Spleen (tissue), 11 donors: Measurements from ENCODE around the gene CUEDC1. TPM values are rescaled to one million over a fixed set of nuclear protein-coding genes. Genes with fewer than 3 reads are reported as not detected.

ENCODE experiments used
- DNase-seq: peaks from one replicate; pipeline ENCODE4 v3.0.0-alpha.2; 2020
- H3K27ac ChIP-seq, 8 donors: fragments of 200-600 bp; sonication (generic) in 7 of 8; 1 replicate in 4 of 8; 2 replicates in 4 of 8; pipeline versions ENCODE4 v1.5.0 to v1.8.0; 2016 to 2021; ENCODE audit warnings: inconsistent platforms in 4 of 8, mild to moderate bottlenecking in 4 of 8, moderate library complexity in 1 of 8
- H3K27me3 ChIP-seq, 7 donors: fragments of 200-600 bp; sonication (generic) in 6 of 7; replicated peaks in 1 of 7; 1 replicate in 4 of 7; 2 replicates in 3 of 7; pipeline versions ENCODE4 v1.5.0 to v1.8.0; 2016 to 2021; ENCODE audit warnings: inconsistent platforms in 3 of 7, mild to moderate bottlenecking in 1 of 7
- H3K36me3 ChIP-seq, 6 donors: fragments of 200-600 bp; sonication (generic) in 5 of 6; 1 replicate in 4 of 6; 2 replicates in 2 of 6; pipeline versions ENCODE4 v1.5.0 to v1.8.0; 2016 to 2021; ENCODE audit warnings: inconsistent platforms in 2 of 6
- H3K4me1 ChIP-seq, 6 donors: fragments of 200-600 bp; sonication (generic) in 5 of 6; 1 replicate in 3 of 6; 2 replicates in 3 of 6; pipeline versions ENCODE4 v1.5.0 to v1.8.0; 2016 to 2021; ENCODE audit warnings: inconsistent platforms in 3 of 6
- H3K4me3 ChIP-seq, 8 donors: fragments of 200-600 bp; sonication (generic) in 7 of 8; 1 replicate in 4 of 8; 2 replicates in 4 of 8; pipeline versions ENCODE4 v1.5.0 to v1.8.0; 2016 to 2021; ENCODE audit warnings: inconsistent platforms in 4 of 8, mild to moderate bottlenecking in 4 of 8, moderate library complexity in 2 of 8
- H3K9me3 ChIP-seq, 8 donors: fragments of 200-600 bp; sonication (generic) in 7 of 8; 1 replicate in 4 of 8; 2 replicates in 4 of 8; pipeline versions ENCODE4 v1.5.0 to v1.8.0; 2016 to 2021; ENCODE audit warnings: inconsistent platforms in 4 of 8
- POLR2A ChIP-seq, 3 donors: fragments of 450-650 bp; IDR thresholded peaks; one replicate each; pipeline ENCODE4 v1.5.1; 2017; ENCODE audit warnings: antibody characterized with exemption in 3 of 3, mild to moderate bottlenecking in 1 of 3
- POLR2AphosphoS5 ChIP-seq, 3 donors: sonication (generic); formaldehyde crosslinking; IDR thresholded peaks; one replicate each; pipeline ENCODE4 v1.5.1; 2017; ENCODE audit warnings: antibody characterized with exemption in 3 of 3
- WGBS, 5 donors: extraction: QIAGEN DNeasy Blood & Tissue Kit in 3 of 5; methylation state at CpG; one replicate each; pipeline versions ENCODE4 v1.1.5 to v1.1.7; 2013 to 2018; 5-methylcytosine and 5-hydroxymethylcytosine counted together
- intact Hi-C: fragments of 100-400 bp; cut with DNase I; formaldehyde crosslinking; loops from one replicate; pipeline ENCODE4 v1.15.0; 2023; ENCODE audit warnings: low total_unique reads
- polyA plus RNA-seq, 3 donors: library from polyadenylated mRNA; stranded (reverse); fragments of 200-250 nt; gene quantifications; one replicate each; pipeline ENCODE4 v1.2.1, GENCODE V29; 2013
- total RNA-seq, 7 donors: library from RNA; depleted of rRNA in 3 of 7; stranded (reverse); fragments of >200 nt in 3 of 7; fragmentation: NEBNext Ultra II Directional in 4 of 7; extraction: Animal tissue kit (Norgen Biotek cat#: 25700) in 4 of 7; gene quantifications; one replicate each; pipeline versions ENCODE4 v1.1.0 to v1.2.1, GENCODE V29; 2016 to 2021
- TF ChIP-seq, protein P1 (sequence below), 11 experiments: fragments of 200-600 bp in 7 of 11; fragments of 450-650 bp in 4 of 11; sonication (generic) in 4 of 11; IDR thresholded peaks in 8 of 11; conservative IDR thresholded peaks in 3 of 11; 1 replicate in 7 of 11; 2 replicates in 4 of 11; pipeline versions ENCODE4 v1.4.0 to v1.8.0; 2016 to 2021; ENCODE audit warnings: antibody characterized with exemption in 11 of 11, inconsistent platforms in 4 of 11, mild to moderate bottlenecking in 1 of 11
- donor health status: healthy with polysubstance abuse.
- donor health status: DM: no; HTN: no; CAD: no; lungs with moderate emphysema.
- donor health status: DM: no; HTN: no; CAD: no.
- donor health status: Bipolar disorder and iron deficiency.
- donor health status: healthy.
- donor health status: DM: no; HTN: no; CAD: no.
- donor health status: DM: yes; HTN: yes; CAD: no.

CUEDC1 gene
- total and polyA plus RNA-seq, 10 donors = 5.4 to 23.5 (median 15.6) TPM

DNA sequence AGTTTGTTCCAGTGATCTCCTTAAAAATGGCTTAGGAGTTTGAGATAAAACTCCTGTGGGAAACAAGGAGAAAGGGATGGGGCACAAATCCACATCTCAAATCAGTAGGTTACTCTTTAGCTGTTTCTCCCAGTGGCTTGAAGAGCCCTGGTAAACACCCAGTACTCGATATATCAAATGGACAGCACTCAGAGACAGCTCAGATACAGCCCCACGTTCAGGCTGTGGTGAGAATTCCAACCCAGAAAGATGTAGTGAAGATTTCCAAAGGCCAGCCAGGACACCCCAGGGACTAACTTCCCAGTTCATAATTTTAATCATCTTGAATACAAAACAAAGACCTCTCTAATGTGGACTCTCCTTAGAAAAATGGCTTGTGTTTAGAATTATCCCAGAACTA is 39.2 kb upstream of the CUEDC1 start:
- WGBS, 5 donors = 45 to 67% (median 56%) methylated on average over 2 of the region's 2 CpGs
- H3K4me3 ChIP-seq = no peak overlapping the region
- H3K27ac ChIP-seq = peak overlapping the region in 3 of 8 donors; percentile 20 to 62 (median 22)
- TF ChIP-seq, protein P1, sequence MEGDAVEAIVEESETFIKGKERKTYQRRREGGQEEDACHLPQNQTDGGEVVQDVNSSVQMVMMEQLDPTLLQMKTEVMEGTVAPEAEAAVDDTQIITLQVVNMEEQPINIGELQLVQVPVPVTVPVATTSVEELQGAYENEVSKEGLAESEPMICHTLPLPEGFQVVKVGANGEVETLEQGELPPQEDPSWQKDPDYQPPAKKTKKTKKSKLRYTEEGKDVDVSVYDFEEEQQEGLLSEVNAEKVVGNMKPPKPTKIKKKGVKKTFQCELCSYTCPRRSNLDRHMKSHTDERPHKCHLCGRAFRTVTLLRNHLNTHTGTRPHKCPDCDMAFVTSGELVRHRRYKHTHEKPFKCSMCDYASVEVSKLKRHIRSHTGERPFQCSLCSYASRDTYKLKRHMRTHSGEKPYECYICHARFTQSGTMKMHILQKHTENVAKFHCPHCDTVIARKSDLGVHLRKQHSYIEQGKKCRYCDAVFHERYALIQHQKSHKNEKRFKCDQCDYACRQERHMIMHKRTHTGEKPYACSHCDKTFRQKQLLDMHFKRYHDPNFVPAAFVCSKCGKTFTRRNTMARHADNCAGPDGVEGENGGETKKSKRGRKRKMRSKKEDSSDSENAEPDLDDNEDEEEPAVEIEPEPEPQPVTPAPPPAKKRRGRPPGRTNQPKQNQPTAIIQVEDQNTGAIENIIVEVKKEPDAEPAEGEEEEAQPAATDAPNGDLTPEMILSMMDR (IDR thresholded peaks at IDR 0.05 in 8 of 11, conservative IDR thresholded peaks at IDR 0.05 in 3 of 11) = no peak
- TF ChIP-seq POLR2AphosphoS5 (IDR thresholded peaks at IDR 0.05) (peak in 1 of 3 donors; percentile 19), POLR2A (IDR thresholded peaks at IDR 0.05) (no peak)
- no peak for DNase-seq
- H3K9me3 ChIP-seq = no peaks in the 10 kb centered on the region
- no peaks in the 10 kb centered on the region for H3K27me3 ChIP-seq
- H3K36me3 ChIP-seq = peaks cover 0 to 30% (median 6%) of the 10 kb centered on the region in 6 donors
- intact Hi-C loops = no loop called here
- peaks cover 9 to 71% (median 43%) of the 10 kb centered on the region in 6 donors for H3K4me1 ChIP-seq

DNA sequence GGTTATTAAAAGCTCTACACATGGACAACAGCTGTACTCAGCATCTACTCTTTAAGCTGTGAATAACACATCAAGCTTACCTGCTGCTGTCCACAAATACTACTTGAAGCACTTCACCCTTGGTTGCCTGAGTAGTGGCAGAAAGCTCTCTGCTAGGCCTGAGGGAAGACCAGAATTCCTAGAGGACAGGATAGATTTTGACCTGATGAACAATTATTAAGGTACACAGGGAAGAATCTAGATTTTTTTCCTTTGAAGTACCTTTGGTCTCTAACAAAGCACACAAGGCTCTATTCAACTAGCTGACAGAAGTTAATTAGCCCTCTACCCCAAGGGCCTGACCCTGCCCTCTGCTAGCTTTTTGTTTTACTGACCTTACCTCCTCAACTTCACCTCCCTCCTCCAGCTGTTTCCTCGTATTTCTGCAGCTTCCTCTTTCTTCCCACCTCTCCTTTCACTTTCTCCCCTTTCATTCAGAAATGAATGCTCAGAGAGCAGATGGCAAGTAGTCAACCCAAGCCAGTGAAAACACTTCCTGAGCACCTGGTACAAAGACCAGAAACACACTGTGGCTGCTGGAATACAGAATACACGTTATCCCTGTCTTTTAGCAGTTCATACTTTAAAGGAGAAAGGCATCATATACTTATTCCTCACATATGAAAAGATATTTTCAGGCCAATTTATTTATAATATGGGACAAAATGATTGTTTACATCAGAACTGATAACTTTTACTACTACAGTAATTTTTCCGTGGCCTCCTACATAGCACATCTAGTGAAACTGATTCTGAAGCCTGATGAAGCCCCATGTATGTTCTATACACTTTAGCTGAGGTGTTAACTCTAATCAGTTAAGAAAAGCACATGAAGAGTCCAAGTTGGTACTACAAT is 38.5 kb upstream of the CUEDC1 start:
- H3K4me3 ChIP-seq = no peak overlapping the region
- WGBS, 5 donors = 25 to 33% (median 29%) methylated on average over 3 of the region's 3 CpGs
- no peak for DNase-seq
- intact Hi-C loops = no loop called here
- no peaks in the 10 kb centered on the region for H3K27me3 ChIP-seq
- H3K36me3 ChIP-seq = peaks cover 0 to 22% (median 6%) of the 10 kb centered on the region in 6 donors
- TF ChIP-seq POLR2AphosphoS5 (IDR thresholded peaks at IDR 0.05) = peak in 1 of 3 donors; percentile 47
- TF ChIP-seq POLR2A (IDR thresholded peaks at IDR 0.05) = no peak
- TF ChIP-seq, protein P1 (IDR thresholded peaks at IDR 0.05 in 8 of 11, conservative IDR thresholded peaks at IDR 0.05 in 3 of 11) = no peak
- H3K27ac ChIP-seq = peak overlapping the region in 5 of 8 donors; percentile 16 to 62 (median 22)
- peaks cover 12 to 71% (median 49%) of the 10 kb centered on the region in 6 donors for H3K4me1 ChIP-seq
- H3K9me3 ChIP-seq = no peaks in the 10 kb centered on the region

DNA sequence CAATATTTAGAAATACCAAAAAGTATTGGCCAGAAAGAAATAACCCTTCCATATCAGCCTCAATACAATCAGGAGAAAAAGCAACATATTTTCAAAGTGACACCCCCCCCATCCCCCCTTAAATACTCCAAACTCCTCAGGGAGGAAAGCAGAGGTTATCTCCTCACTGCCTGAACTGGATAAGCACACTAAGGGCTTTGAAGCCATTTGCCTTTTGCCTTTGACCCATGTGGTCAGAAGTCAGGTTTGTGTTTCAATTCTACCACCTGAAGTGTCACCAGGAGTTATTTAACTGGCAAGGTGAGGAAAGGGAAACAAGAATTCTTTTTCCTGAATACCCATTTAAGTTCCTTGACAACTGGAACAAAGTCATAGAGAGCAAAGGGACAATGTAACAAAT is 36.3 kb upstream of the CUEDC1 start:
- Histone ChIP-seq H3K36me3 (peaks cover 0 to under 1% (median 0%) of the 10 kb centered on the region in 6 donors), H3K9me3 (no peaks in the 10 kb centered on the region), H3K27me3 (no peaks in the 10 kb centered on the region), H3K27ac (no peak overlapping the region), H3K4me3 (no peak overlapping the region), H3K4me1 (peaks cover 13 to 78% (median 56%) of the 10 kb centered on the region in 6 donors)
- DNase-seq = no peak
- TF ChIP-seq POLR2AphosphoS5 (IDR thresholded peaks at IDR 0.05) (no peak), POLR2A (IDR thresholded peaks at IDR 0.05) (no peak)
- TF ChIP-seq, protein P1 (IDR thresholded peaks at IDR 0.05 in 8 of 11, conservative IDR thresholded peaks at IDR 0.05 in 3 of 11) = no peak
- intact Hi-C loops = no loop called here

DNA sequence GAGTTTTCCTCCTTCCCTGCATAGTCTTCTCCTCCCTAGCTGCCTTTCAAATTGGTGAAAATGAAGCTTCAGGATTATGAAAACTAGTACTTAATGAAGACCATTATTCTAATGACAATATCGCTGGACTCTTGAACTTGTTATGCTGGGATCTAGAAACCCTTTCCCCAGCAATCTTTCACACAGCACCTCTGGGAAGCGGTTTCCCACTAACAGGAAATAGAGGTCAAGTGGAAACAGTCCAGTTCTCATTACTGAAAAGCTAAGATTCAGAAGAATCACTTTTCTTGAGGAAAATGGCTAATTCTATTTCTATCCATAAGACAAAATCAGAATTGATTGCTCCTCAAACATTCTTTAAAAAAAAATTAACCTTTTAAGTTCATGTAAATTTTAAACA is 34.8 kb upstream of the CUEDC1 start:
- 48 to 67% (median 63%) methylated on average over 2 of the region's 2 CpGs for WGBS, 5 donors
- H3K4me1 ChIP-seq = peaks cover 28 to 82% (median 66%) of the 10 kb centered on the region in 6 donors
- intact Hi-C loops = no loop called here
- no peaks in the 10 kb centered on the region for H3K9me3 ChIP-seq
- H3K4me3 ChIP-seq = no peak overlapping the region
- peak overlapping the region in 1 of 8 donors; percentile 99 for H3K27ac ChIP-seq
- DNase-seq = no peak
- no peaks in the 10 kb centered on the region for H3K27me3 ChIP-seq
- no peak for TF ChIP-seq POLR2AphosphoS5 (IDR thresholded peaks at IDR 0.05)
- TF ChIP-seq POLR2A (IDR thresholded peaks at IDR 0.05) = no peak
- TF ChIP-seq, protein P1 (IDR thresholded peaks at IDR 0.05 in 8 of 11, conservative IDR thresholded peaks at IDR 0.05 in 3 of 11) = no peak
- H3K36me3 ChIP-seq = no peaks in the 10 kb centered on the region
